Measurements from ENCODE around the gene C3orf22. TPM values are rescaled to one million over a fixed set of nuclear protein-coding genes. Genes with fewer than 3 reads are reported as not detected.

Gene C3orf22
- total RNA-seq, 1 donor from 2014 or later: not detected

- Mint-ChIP-seq H3K27me3 (ENCODE audit: low read depth) (peaks cover 8% of the 10 kb centered on the region), H3K36me3 (ENCODE audit: low read depth) (no peaks in the 10 kb centered on the region), H3K27ac (ENCODE audit: unreplicated experiment) (no peak overlapping the region), H3K9me3 (no peaks in the 10 kb centered on the region), H3K4me1 (no peaks in the 10 kb centered on the region), H3K4me3 (no peak overlapping the region)
- DNase-seq (ENCODE audit: low read depth, low spot score): no peak
- no peak for TF ChIP-seq CTCF (conservative IDR thresholded peaks at IDR 0.05)
Observed at GRCh38 chr3:126540342-126540849, 18.3 kb downstream of the C3orf22 start.

- H3K27ac Mint-ChIP-seq (ENCODE audit: unreplicated experiment): peak overlapping the region; percentile 84
Observed at GRCh38 chr3:126539558-126540250, 19.0 kb downstream of the C3orf22 start.

GRCh38 chr3:126538966-126539365 is 19.8 kb downstream of the C3orf22 start:
- Mint-ChIP-seq H3K36me3 (ENCODE audit: low read depth) (no peaks in the 10 kb centered on the region), H3K27me3 (ENCODE audit: low read depth) (peaks cover 23% of the 10 kb centered on the region), H3K27ac (ENCODE audit: unreplicated experiment) (no peak overlapping the region), H3K9me3 (no peaks in the 10 kb centered on the region), H3K4me3 (no peak overlapping the region), H3K4me1 (no peaks in the 10 kb centered on the region)
- TF ChIP-seq CTCF (conservative IDR thresholded peaks at IDR 0.05): no peak
- no peak for DNase-seq (ENCODE audit: low read depth, low spot score)

More at GRCh38 chr3:126539558-126540250, 19.0 kb downstream of the C3orf22 start:
- no peaks in the 10 kb centered on the region for H3K4me1 Mint-ChIP-seq
- no peak overlapping the region for H3K4me3 Mint-ChIP-seq
- H3K9me3 Mint-ChIP-seq: no peaks in the 10 kb centered on the region
- peaks cover 15% of the 10 kb centered on the region for H3K27me3 Mint-ChIP-seq (ENCODE audit: low read depth)
- DNase-seq (ENCODE audit: low read depth, low spot score): no peak
- no peaks in the 10 kb centered on the region for H3K36me3 Mint-ChIP-seq (ENCODE audit: low read depth)
- no peak for TF ChIP-seq CTCF (conservative IDR thresholded peaks at IDR 0.05)

GRCh38 chr3:126538316-126538715 is 20.4 kb downstream of the C3orf22 start:
- H3K4me3 Mint-ChIP-seq: no peak overlapping the region
- no peak for DNase-seq (ENCODE audit: low read depth, low spot score)
- H3K9me3 Mint-ChIP-seq: no peaks in the 10 kb centered on the region
- no peaks in the 10 kb centered on the region for H3K36me3 Mint-ChIP-seq (ENCODE audit: low read depth)
- TF ChIP-seq CTCF (conservative IDR thresholded peaks at IDR 0.05): no peak
- H3K27ac Mint-ChIP-seq (ENCODE audit: unreplicated experiment): no peak overlapping the region
- H3K4me1 Mint-ChIP-seq: no peaks in the 10 kb centered on the region
- peaks cover 29% of the 10 kb centered on the region for H3K27me3 Mint-ChIP-seq (ENCODE audit: low read depth)

- H3K4me3 Mint-ChIP-seq: no peak overlapping the region
- H3K4me1 Mint-ChIP-seq: no peaks in the 10 kb centered on the region
- H3K36me3 Mint-ChIP-seq (ENCODE audit: low read depth): no peaks in the 10 kb centered on the region
- no peaks in the 10 kb centered on the region for H3K9me3 Mint-ChIP-seq
- DNase-seq (ENCODE audit: low read depth, low spot score): no peak
- no peak for TF ChIP-seq CTCF (conservative IDR thresholded peaks at IDR 0.05)
- no peak overlapping the region for H3K27ac Mint-ChIP-seq (ENCODE audit: unreplicated experiment)
- peaks cover 34% of the 10 kb centered on the region for H3K27me3 Mint-ChIP-seq (ENCODE audit: low read depth)
Observed at GRCh38 chr3:126537730-126538281, 20.9 kb downstream of the C3orf22 start.
